NB4 (cell line): ENCODE data around the gene SPEM1.

Experiments used
- CTCF ChIP-seq: IDR thresholded peaks from one replicate; pipeline ENCODE4 v1.5.1; 2012; ENCODE audit warnings: low read depth, low read length
- POLR2A ChIP-seq: IDR thresholded peaks from 2 replicates; pipeline ENCODE4 v1.6.1; 2011; ENCODE audit warnings: mild to moderate bottlenecking; ENCODE audit not compliant: insufficient read length; ENCODE audit errors: extremely low read depth
- TF ChIP-seq, protein P1 (sequence below): IDR thresholded peaks from 2 replicates; pipeline ENCODE4 v1.6.1; 2011; ENCODE audit warnings: low read depth, low read length

DNA sequence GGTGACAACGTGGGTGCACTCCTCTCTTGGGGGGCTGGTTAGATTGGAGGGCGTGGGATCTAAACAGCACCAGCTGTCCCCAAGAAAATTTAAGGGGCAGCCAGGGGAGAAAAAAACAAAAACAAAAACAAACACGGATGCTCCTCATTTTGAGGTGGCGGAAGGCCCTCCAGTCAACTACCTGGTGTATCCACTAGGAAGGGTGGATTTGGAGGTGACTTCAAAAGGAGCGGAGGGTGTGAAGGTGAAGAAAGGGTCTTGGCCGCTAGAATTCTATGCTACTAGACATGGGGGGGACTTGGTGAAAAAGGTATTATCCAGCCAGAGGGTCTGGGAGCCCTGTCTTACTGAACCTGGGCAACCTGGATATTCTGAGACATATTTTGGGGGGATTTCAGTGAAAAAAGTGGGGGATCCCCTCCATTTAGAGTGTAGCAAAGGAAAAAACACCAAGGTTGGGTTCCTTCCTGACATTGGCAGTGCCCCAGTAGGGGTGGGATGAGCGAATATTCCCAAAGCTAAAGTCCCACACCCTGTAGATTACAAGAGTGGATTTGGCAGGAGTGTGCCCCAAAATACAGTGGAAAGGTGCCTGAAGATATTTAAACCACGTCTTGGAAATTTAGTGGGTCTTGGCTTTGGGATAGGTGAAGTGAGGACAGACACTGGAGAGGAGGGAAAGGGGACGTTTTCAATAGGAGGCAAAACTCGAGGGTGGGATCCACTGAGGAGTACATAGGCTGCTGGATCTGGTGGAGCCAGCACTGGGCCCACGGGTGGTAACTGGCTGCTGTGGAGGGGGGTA is 18.7 kb downstream of the SPEM1 start:
- no peak for TF ChIP-seq CTCF
- TF ChIP-seq, protein P1, sequence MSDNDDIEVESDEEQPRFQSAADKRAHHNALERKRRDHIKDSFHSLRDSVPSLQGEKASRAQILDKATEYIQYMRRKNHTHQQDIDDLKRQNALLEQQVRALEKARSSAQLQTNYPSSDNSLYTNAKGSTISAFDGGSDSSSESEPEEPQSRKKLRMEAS: no peak
- no peak for TF ChIP-seq POLR2A
